Measurements from ENCODE around the gene SENP6.

GRCh38 chr6:75601304-75602245, at the start of gene SENP6:
- TF ChIP-seq EZH2phosphoT487 (IDR thresholded peaks at IDR 0.05; ENCODE audit: insufficient read depth, low read depth) = no peak
- TF ChIP-seq EZH2 (IDR thresholded peaks at IDR 0.05; ENCODE audit: insufficient read depth, poor library complexity, severe bottlenecking) = no peak
